Pericardium fibroblast (primary cell): Measurements from ENCODE around the gene PCDHGA7. TPM values are rescaled to one million over a fixed set of nuclear protein-coding genes. Genes with fewer than 3 reads are reported as not detected.

Experiments used
- total RNA-seq: library from RNA; depleted of rRNA; stranded (reverse); fragments of >200 nt; gene quantifications from 2 replicates; pipeline ENCODE4 v1.2.3, GENCODE V29; 2015

Gene PCDHGA7
- total RNA-seq = 4.4 and 5.1 TPM in 2 replicates

GRCh38 chr5:141382469-141383294 is at the start of gene PCDHGA7:
Gene PCDHGA7, plus strand, starts transcription at chr5:141382742. Its CDS starts 158 bp downstream, at chr5:141382900.

DNA sequence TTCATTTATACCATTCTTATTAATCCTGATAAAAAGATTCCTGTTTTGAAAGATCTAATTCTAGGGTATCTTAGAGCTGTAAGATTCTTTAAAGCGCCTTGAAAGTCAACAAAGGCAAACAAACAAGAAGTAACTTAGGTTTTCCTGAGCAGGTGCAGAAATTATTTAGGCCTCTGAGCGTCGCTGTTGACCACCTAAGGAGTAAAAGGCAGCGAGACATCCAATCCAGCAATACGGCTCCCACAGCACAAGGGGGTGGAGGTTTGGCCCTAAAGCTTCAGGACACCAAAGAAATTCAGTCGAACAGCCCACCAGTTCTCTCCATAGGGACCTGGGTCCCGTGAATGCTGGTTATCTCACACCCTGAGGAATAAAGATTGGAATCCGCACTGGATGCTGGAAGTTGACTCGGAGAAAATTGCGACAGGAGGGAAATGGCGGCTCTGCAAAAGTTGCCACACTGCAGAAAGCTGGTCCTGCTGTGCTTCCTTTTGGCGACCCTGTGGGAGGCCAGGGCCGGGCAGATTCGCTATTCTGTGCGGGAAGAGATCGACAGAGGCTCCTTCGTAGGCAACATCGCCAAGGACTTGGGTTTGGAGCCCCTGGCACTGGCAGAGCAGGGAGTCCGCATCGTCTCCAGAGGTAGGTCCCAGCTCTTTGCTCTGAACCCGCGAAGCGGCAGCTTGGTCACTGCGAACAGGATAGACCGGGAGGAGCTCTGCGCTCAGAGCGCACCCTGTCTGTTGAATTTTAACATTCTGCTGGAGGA is 43.8 kb upstream of the PCDHGA7 start, which contains the start of gene PCDHGA2:
Gene PCDHGA2 (plus strand): TSS at position 223 of the 769 bp plus-strand sequence.

DNA sequence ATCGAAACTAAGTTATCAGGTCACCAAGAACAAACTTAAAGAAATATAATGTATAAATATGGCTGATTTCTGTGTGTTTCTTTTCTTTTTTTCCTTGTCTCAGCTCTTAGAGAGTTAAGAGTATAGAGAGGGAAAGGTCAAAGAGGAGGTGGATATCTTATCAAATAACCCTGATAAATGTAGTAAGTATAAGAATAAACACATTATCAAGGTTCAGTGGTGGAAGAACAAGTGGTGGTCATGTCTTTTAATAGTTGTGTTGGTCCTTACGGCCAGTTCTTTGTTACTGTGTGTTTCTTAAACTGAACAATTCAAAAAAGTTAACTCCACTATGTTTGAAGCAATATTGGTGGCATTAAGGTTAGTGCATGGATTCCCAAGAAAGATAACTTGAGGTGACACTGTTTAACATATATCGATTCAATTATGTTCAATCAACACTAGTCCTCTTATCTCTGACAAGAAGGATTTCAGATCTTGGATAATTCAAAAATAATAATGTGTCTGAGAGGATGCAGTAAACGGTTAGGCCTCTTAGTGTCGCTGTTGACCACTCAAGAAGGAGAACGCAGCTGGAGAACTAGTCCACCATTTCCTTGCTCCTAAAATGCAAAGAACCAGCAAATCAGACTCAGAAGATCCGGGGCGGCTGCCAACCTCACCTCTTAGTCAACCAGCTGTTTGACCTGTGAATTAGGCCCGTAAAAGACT is 39.1 kb upstream of the PCDHGA7 start, which contains the start of gene PCDHGA3:
Gene PCDHGA3 (plus strand): TSS at position 588 of the 711 bp plus-strand sequence. CDS start 205 bp downstream, outside the sequence.

GRCh38 chr5:141349917-141350619 is 32.5 kb upstream of the PCDHGA7 start, which contains the start of gene PCDHGB1:
Gene PCDHGB1, plus strand, starts transcription at chr5:141350099. Its CDS starts 162 bp downstream, at chr5:141350261.

DNA sequence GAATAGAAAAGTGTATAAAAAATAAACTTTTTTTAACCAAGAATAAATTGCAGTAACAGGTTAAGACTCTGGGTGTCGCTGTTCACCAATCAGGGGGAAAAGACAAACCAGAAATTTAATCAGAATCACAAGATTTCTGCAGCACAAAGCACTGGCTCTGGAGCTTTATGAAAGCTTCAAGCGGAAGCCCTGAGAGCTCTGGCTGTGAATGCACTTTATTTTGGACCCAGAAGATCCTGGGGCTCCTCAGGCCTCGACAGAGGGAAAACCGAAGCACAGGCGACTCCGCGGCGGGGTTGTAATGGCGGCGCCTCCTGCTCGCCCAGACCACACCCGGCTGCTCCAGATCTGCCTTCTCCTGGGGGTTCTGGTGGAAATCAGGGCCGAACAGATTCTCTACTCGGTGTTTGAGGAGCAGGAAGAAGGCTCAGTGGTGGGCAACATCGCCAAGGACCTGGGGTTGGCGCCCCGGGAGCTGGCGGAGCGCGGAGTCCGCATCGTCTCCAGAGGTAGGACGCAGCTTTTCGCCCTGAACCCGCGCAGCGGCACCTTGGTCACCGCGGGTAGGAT is 27.6 kb upstream of the PCDHGA7 start, which contains the start of gene PCDHGA4:
Gene PCDHGA4 (plus strand): TSS at position 122 of the 570 bp plus-strand sequence. CDS start 87 bp downstream, at position 209.

GRCh38 chr5:141359790-141360426 is 22.6 kb upstream of the PCDHGA7 start, which contains the start of gene PCDHGB2:
Gene PCDHGB2, plus strand, starts transcription at chr5:141359994. Its CDS starts 142 bp downstream, at chr5:141360136.

DNA sequence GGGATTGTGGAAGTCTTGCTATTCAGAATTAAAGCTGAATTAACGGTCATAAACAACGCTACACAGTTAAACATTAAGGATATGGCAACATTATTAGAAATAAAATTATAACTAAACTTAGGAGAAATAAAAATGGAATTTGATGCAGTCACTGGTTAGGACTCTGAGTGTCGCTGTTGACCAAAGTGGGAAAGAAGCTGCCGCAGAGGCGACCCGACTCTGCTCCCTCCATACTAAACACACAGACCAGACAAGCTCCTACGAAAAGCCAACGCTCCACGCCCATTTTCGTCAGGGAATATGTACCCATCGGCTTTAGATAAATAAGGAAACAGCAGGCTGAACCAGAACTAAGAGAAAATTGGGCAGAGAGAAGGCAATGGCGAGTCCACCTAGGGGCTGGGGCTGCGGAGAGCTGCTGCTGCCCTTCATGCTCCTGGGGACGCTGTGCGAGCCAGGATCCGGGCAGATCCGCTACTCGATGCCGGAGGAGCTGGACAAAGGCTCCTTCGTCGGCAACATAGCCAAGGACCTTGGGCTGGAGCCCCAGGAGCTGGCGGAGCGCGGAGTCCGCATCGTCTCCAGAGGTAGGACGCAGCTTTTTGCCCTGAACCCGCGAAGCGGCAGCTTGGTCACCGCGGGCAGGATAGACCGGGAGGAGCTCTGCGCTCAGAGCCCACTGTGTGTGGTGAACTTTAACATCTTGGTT is 18.4 kb upstream of the PCDHGA7 start, which contains the start of gene PCDHGA5:
Gene PCDHGA5 (plus strand): TSS at position 211 of the 709 bp plus-strand sequence. CDS start 169 bp downstream, at position 380.

GRCh38 chr5:141369994-141370848 is 12.3 kb upstream of the PCDHGA7 start, which contains the start of gene PCDHGB3:
Gene PCDHGB3, plus strand, starts transcription at chr5:141370242. Its CDS starts 153 bp downstream, at chr5:141370395.

DNA sequence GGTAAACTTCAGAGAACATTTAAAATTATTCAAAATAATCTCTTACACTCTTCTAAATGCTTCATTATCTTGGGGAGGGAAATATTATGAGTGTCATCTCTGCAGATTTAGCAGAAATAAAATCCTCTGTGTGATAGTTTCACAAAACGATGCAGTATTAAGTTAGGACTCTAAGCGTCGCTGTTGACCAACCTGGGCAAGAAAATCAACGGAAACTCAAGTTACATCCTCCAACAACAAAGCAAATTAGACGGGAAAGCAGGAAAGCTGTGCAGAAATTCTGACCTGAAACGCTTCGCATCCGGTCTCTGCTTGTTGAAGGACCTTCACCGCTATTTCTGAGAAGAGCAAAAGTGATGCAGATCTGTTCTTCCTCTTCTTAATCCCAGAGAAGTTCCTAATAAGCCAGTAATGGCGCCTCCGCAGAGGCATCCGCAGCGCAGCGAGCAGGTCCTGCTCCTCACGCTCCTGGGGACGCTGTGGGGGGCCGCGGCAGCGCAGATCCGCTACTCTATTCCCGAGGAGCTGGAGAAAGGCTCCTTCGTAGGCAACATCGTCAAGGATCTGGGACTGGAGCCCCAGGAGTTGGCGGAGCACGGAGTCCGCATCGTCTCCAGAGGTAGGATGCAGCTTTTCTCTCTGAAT is 8.7 kb upstream of the PCDHGA7 start, which contains the start of gene PCDHGA6:
Gene PCDHGA6 (plus strand): TSS at position 219 of the 645 bp plus-strand sequence. CDS start 193 bp downstream, at position 412.

DNA sequence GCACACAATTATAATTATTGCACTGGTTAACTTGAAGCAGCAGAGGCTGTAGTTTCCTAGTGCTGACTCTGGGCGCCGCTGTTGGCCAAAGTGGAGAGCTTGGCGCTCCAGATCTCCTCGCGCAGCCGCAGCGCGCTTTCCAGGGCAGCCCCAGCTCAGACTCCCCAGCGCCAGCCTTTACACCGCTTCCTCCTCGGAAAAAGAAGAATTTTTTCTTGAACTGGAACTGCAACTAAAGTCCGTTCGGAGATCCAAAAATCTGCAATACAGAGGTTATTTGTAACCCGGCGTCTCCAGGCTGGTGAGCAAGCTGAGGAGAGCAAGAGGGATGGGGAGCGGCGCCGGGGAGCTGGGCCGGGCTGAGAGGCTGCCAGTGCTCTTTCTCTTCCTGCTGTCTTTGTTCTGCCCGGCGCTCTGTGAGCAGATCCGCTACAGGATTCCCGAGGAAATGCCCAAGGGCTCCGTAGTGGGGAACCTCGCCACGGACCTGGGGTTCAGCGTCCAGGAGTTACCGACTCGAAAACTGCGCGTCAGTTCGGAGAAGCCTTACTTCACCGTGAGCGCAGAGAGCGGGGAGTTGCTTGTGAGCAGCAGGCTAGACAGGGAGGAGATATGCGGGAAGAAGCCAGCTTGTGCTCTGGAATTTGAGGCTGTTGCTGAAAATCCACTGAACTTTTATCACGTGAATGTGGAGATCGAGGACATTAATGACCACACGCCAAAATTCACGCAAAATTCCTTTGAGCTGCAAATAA is 5.2 kb downstream of the PCDHGA7 start, which contains the start of gene PCDHGB4:
Gene PCDHGB4 (plus strand): TSS at position 142 of the 755 bp plus-strand sequence. CDS start 187 bp downstream, at position 329.

DNA sequence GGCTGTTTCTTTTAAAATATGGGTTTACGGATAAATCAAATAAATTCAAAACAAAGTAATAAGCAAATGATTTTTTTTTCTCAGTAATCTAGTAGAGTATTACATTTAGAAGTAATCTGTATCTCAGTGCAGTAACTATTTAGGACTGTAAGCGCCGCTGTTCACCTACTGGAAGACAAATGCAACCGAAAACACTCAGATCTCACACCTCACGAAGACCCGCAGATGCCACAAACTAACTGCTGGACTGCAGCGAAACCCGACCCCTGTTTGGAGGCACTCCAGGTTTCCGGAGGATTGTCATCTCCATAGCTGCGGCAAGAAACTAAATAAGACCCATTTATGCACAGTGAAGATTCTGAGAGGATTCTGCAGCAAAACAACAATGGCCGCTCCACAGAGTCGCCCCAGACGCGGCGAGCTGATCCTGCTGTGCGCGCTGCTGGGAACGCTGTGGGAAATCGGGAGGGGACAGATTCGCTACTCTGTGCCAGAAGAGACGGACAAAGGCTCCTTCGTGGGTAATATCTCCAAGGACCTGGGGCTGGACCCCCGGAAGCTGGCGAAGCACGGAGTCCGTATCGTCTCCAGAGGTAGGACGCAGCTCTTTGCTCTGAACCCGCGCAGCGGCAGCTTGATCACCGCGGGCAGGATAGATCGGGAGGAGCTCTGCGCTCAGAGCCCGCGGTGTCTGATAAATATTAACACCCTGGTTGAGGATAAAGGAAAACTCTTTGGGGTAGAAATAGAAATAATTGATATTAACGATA is 10.1 kb downstream of the PCDHGA7 start, which contains the start of gene PCDHGA8:
Gene PCDHGA8 (plus strand): TSS at position 205 of the 770 bp plus-strand sequence. CDS start 181 bp downstream, at position 386.

GRCh38 chr5:141397756-141398551 is 15.4 kb downstream of the PCDHGA7 start, which contains the start of gene PCDHGB5:
Gene PCDHGB5, plus strand, starts transcription at chr5:141397947. Its CDS starts 181 bp downstream, at chr5:141398128.

DNA sequence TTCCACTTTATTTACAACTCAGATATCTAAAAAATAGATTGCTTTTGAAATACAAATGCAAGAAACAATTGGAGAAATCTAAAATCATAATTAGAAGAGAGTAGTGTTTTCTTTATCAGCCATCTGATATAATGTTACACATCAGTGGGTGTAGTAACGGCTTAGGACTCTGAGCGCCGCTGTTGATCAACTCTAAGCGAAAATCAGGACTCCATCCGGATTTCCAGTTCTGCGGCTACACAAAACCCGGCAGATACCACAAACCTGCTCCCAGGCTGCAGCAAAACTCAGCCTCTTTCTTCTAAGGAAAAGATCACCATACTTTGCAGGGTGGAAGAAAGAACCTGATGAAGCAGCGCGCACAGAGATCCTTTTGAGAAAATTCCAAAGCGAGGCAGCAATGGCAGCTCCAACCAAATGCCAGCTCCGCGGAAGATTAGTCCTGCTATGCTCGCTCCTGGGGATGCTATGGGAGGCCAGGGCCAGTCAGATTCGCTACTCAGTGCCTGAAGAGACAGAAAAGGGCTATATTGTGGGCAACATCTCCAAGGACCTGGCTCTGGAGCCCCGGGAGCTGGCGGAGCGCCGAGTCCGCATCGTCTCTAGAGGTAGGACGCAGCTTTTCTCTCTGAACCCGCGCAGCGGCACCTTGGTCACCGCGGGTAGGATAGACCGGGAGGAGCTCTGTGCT is 20.2 kb downstream of the PCDHGA7 start, which contains the start of gene PCDHGA9:
Gene PCDHGA9 (plus strand): TSS at position 226 of the 691 bp plus-strand sequence. CDS start 175 bp downstream, at position 401.

GRCh38 chr5:141407790-141408505 is 25.4 kb downstream of the PCDHGA7 start, which contains the start of gene PCDHGB6:
Gene PCDHGB6, plus strand, starts transcription at chr5:141408021. Its CDS starts 182 bp downstream, at chr5:141408203.

